Mammary epithelial cell (primary cell): Measurements from ENCODE around the gene EIF4EBP3.

Source experiments
- CTCF ChIP-seq, 2 donors: IDR thresholded peaks in 1 of 2; conservative IDR thresholded peaks in 1 of 2; 2 replicates each; pipeline ENCODE4 v1.5.1; 2011 to 2012; ENCODE audit warnings: inconsistent platforms in 2 of 2, low read length in 2 of 2, mild to moderate bottlenecking in 2 of 2, control low read depth in 1 of 2, low read depth in 1 of 2; ENCODE audit not compliant: insufficient read depth in 1 of 2; ENCODE audit errors: extremely low read depth in 1 of 2
- EZH2 ChIP-seq: IDR thresholded peaks from 2 replicates; pipeline ENCODE4 v1.6.1; 2012; ENCODE audit warnings: low read length, inconsistent platforms, borderline replicate concordance

GRCh38 chr5:140565024-140565779 lies 17.7 kb downstream of the EIF4EBP3 start:
- TF ChIP-seq CTCF (conservative IDR thresholded peaks at IDR 0.05 in 1 of 2, IDR thresholded peaks at IDR 0.05 in 1 of 2; ENCODE audit: extremely low read depth in 1 of 2, insufficient read depth in 1 of 2, low read depth in 1 of 2, low read length in 2 of 2) (no peak), EZH2 (no peak)
